ENCODE results near the gene DBR1.

DNA sequence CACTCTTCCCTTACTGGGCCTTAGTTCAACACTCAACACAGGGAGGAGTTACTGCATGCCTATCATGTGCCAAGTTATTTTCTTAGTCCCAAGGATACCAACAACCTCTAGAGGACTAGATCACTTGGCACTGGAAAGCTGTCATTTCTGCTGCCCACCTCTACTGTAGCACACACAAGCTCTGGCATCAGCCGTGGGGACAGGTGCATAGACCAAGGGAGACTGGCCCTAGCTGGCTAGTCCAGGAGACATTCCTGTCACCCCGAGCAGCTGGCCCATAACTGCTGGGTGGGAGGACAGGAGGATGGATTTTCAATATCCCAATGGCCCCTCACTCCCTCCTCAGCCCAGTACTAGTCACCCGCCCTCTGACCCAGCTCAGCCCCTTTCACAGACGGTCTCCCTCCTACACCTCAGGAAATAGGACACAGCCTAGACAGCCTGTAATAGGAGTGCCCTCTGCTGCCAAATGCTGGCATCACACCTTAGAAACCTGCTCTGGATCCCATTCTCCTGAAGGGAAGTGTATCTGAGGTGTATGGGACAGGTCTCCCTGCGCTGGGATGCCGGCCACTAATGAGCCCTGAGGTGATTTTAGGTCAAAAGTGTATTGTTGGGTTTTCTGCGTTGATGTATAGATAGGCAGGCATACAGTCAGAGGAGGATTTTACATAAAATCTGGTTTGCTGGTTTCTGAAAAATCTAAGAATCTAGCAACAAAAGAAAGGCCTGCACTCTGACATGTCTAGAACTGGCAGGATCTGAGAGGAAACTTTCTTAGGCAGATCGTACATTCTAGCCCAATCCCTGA is 55.9 kb downstream of the DBR1 start:
- TF ChIP-seq, protein P1, sequence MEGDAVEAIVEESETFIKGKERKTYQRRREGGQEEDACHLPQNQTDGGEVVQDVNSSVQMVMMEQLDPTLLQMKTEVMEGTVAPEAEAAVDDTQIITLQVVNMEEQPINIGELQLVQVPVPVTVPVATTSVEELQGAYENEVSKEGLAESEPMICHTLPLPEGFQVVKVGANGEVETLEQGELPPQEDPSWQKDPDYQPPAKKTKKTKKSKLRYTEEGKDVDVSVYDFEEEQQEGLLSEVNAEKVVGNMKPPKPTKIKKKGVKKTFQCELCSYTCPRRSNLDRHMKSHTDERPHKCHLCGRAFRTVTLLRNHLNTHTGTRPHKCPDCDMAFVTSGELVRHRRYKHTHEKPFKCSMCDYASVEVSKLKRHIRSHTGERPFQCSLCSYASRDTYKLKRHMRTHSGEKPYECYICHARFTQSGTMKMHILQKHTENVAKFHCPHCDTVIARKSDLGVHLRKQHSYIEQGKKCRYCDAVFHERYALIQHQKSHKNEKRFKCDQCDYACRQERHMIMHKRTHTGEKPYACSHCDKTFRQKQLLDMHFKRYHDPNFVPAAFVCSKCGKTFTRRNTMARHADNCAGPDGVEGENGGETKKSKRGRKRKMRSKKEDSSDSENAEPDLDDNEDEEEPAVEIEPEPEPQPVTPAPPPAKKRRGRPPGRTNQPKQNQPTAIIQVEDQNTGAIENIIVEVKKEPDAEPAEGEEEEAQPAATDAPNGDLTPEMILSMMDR (IDR thresholded peaks at IDR 0.05), result peak; percentile 50 to 70 (median 67)
- TF ChIP-seq POLR2A (IDR thresholded peaks at IDR 0.05), result no peak
